ENCODE measurements around the gene MR1. TPM values are rescaled to one million over a fixed set of nuclear protein-coding genes. Genes with fewer than 3 reads are reported as not detected.
A peak's percentile ranks its signal among the peaks of the same experiment; 100 is the strongest.

Gene MR1
- total and polyA plus RNA-seq, 9 of the 15 experiments (the other 6 are each of a cell fraction or from before 2014, with no cell fraction given) = 9.7 to 21.7 (median 15.6) TPM

- TF ChIP-seq E2F8 (IDR thresholded peaks at IDR 0.05; ENCODE audit: low read depth, partially characterized antibody) (peak; percentile 25), ZC3H8 (IDR thresholded peaks at IDR 0.05) (peak; percentile 78; the same call in 1 of the 2 replicates), CTBP1 (IDR thresholded peaks at IDR 0.05; ENCODE audit: borderline replicate concordance) (peak; percentile 95), ZNF282 (CRISPR knock-in tag; IDR thresholded peaks at IDR 0.05) (0 out of 2 replicates have a peak, but pooled peaks have one; percentile 64), IRF1 (CRISPR knock-in tag; IDR thresholded peaks at IDR 0.05; ENCODE audit: borderline replicate concordance) (no peak; the same call in 1 of the 2 replicates), ZNF431 (CRISPR knock-in tag; IDR thresholded peaks at IDR 0.05) (peak; percentile 85), MTA1 (IDR thresholded peaks at IDR 0.05; ENCODE audit: borderline replicate concordance) (no peak), HDAC3 (IDR thresholded peaks at IDR 0.05; ENCODE audit: borderline replicate concordance, partially characterized antibody) (peak; percentile 54), ZNF318 (IDR thresholded peaks at IDR 0.05; ENCODE audit: borderline replicate concordance in 1 of 2, low read depth in 1 of 2) (no peak)
- TF ChIP-seq, protein P1, sequence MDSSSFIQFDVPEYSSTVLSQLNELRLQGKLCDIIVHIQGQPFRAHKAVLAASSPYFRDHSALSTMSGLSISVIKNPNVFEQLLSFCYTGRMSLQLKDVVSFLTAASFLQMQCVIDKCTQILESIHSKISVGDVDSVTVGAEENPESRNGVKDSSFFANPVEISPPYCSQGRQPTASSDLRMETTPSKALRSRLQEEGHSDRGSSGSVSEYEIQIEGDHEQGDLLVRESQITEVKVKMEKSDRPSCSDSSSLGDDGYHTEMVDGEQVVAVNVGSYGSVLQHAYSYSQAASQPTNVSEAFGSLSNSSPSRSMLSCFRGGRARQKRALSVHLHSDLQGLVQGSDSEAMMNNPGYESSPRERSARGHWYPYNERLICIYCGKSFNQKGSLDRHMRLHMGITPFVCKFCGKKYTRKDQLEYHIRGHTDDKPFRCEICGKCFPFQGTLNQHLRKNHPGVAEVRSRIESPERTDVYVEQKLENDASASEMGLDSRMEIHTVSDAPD (CRISPR knock-in tag; IDR thresholded peaks at IDR 0.05) = no peak
Observed at GRCh38 chr1:181088079-181089016, 54.6 kb downstream of the MR1 start, which contains the start of gene IER5 (continued).
